ENCODE data around the gene TLR1.

The TLR1 gene

GRCh38 chr4:38842994-38843393 lies 38.4 kb upstream of the TLR1 start (continued):
- no peak for TF ChIP-seq REST (tag by site-specific recombination; IDR thresholded peaks at IDR 0.05)
- TF ChIP-seq ZNF10 (tag by site-specific recombination; IDR thresholded peaks at IDR 0.05) = no peak
- no peak for TF ChIP-seq ZNF335 (tag by site-specific recombination; conservative IDR thresholded peaks at IDR 0.05)

- Histone ChIP-seq H3K36me3 (ENCODE audit: control insufficient read depth in 2 of 2, insufficient read depth in 1 of 2, low read length in 2 of 2) (no peaks in the 10 kb centered on the region), H3K27ac (ENCODE audit: extremely low read depth, low read depth, low read length) (no peak overlapping the region), H3K4me1 (ENCODE audit: control insufficient read depth, insufficient read depth, low read length) (no peaks in the 10 kb centered on the region), H3K4me3 (ENCODE audit: low read depth, low read length) (no peak overlapping the region), H3K9me3 (ENCODE audit: control insufficient read depth, insufficient read depth, low read depth, low read length) (no peaks in the 10 kb centered on the region)
- TF ChIP-seq ZNF548 (tag by site-specific recombination; IDR thresholded peaks at IDR 0.05) = no peak
- no peak for TF ChIP-seq ZNF501 (tag by site-specific recombination; IDR thresholded peaks at IDR 0.05)
- TF ChIP-seq ZNF214 (tag by site-specific recombination; IDR thresholded peaks at IDR 0.05; ENCODE audit: borderline replicate concordance) = no peak
- no peak for TF ChIP-seq RBAK (tag by site-specific recombination; IDR thresholded peaks at IDR 0.05)
- TF ChIP-seq ZSCAN16 (tag by site-specific recombination; IDR thresholded peaks at IDR 0.05) = no peak
- TF ChIP-seq ZBTB26 (tag by site-specific recombination; optimal IDR thresholded peaks at IDR 0.05) = no peak
- no peak for TF ChIP-seq ELK4 (IDR thresholded peaks at IDR 0.05; ENCODE audit: borderline replicate concordance, low read depth, low read length)
- no peak for TF ChIP-seq ZSCAN18 (tag by site-specific recombination; IDR thresholded peaks at IDR 0.05)
- TF ChIP-seq BCL11A (tag by site-specific recombination; IDR thresholded peaks at IDR 0.05; ENCODE audit: low read depth) = no peak
- TF ChIP-seq ZNF529 (tag by site-specific recombination; IDR thresholded peaks at IDR 0.05; ENCODE audit: insufficient replicate concordance) = no peak
- no peak for TF ChIP-seq TRIM28 (IDR thresholded peaks at IDR 0.05; ENCODE audit: borderline replicate concordance, low read length)
- TF ChIP-seq ZNF521 (tag by site-specific recombination; IDR thresholded peaks at IDR 0.05) = no peak
- TF ChIP-seq ZNF791 (tag by site-specific recombination; IDR thresholded peaks at IDR 0.05) = no peak
- TF ChIP-seq ZNF530 (tag by site-specific recombination; IDR thresholded peaks at IDR 0.05; ENCODE audit: low read depth) = no peak
- TF ChIP-seq OSR2 (tag by site-specific recombination; IDR thresholded peaks at IDR 0.05) = no peak
- TF ChIP-seq MYNN (tag by site-specific recombination; IDR thresholded peaks at IDR 0.05; ENCODE audit: borderline replicate concordance) = no peak
- TF ChIP-seq KLF16 (tag by site-specific recombination; IDR thresholded peaks at IDR 0.05) = no peak
- no peak for TF ChIP-seq ATF2 (tag by site-specific recombination; IDR thresholded peaks at IDR 0.05; ENCODE audit: low read depth)
- TF ChIP-seq ZNF302 (tag by site-specific recombination; IDR thresholded peaks at IDR 0.05; ENCODE audit: low read depth) = no peak
- TF ChIP-seq HOXD13 (CRISPR knock-in tag; IDR thresholded peaks at IDR 0.05; ENCODE audit: borderline replicate concordance) = no peak
- CTCF ChIA-PET = no interaction called here
- POLR2A ChIA-PET = no interaction called here
Measured at GRCh38 chr4:38837849-38838248, 33.3 kb upstream of the TLR1 start.

Measured in HEK293 (cell line).